Measurements from ENCODE around the gene MAST4. TPM values are rescaled to one million over a fixed set of nuclear protein-coding genes. Genes with fewer than 3 reads are reported as not detected.

MAST4 gene
- polyA plus RNA-seq, 2 donors: 18.3 to 22.2 TPM

GRCh38 chr5:66985417-66985816, 389.2 kb downstream of the MAST4 start:
- no peaks in the 10 kb centered on the region for H3K9me3 ChIP-seq (ENCODE audit: control insufficient read depth in 2 of 2, insufficient read depth in 1 of 2, low read depth in 1 of 2, low read length in 1 of 2)
- H3K27ac ChIP-seq (ENCODE audit: low read depth in 2 of 2, low read length in 1 of 2): no peak overlapping the region
- WGBS, 2 donors: 65 to 85% methylated on average over 3 of the region's 3 CpGs
- no peaks in the 10 kb centered on the region for H3K36me3 ChIP-seq (ENCODE audit: control insufficient read depth in 2 of 2, insufficient read depth in 2 of 2, low read length in 1 of 2)
- no peak overlapping the region for H3K4me3 ChIP-seq (ENCODE audit: low read depth in 1 of 2, low read length in 2 of 2)
- H3K27me3 ChIP-seq (ENCODE audit: control insufficient read depth in 1 of 2, insufficient read depth in 2 of 2, low read length in 2 of 2): no peaks in the 10 kb centered on the region
- peaks cover 0 to 2% of the 10 kb centered on the region in 2 donors for H3K4me1 ChIP-seq (ENCODE audit: control insufficient read depth in 2 of 2, insufficient read depth in 2 of 2, low read length in 1 of 2)

- H3K36me3 ChIP-seq (ENCODE audit: control insufficient read depth in 2 of 2, insufficient read depth in 2 of 2, low read length in 1 of 2): no peaks in the 10 kb centered on the region
- H3K4me3 ChIP-seq (ENCODE audit: low read depth in 1 of 2, low read length in 2 of 2): no peak overlapping the region
- H3K4me1 ChIP-seq (ENCODE audit: control insufficient read depth in 2 of 2, insufficient read depth in 2 of 2, low read length in 1 of 2): peaks cover 0 to 2% of the 10 kb centered on the region in 2 donors
- no peaks in the 10 kb centered on the region for H3K9me3 ChIP-seq (ENCODE audit: control insufficient read depth in 2 of 2, insufficient read depth in 1 of 2, low read depth in 1 of 2, low read length in 1 of 2)
- no peaks in the 10 kb centered on the region for H3K27me3 ChIP-seq (ENCODE audit: control insufficient read depth in 1 of 2, insufficient read depth in 2 of 2, low read length in 2 of 2)
- no peak overlapping the region for H3K27ac ChIP-seq (ENCODE audit: low read depth in 2 of 2, low read length in 1 of 2)
- WGBS, 2 donors: 91 to 93% methylated on average over 2 of the region's 2 CpGs
These were observed 389.8 kb downstream of the MAST4 start for GRCh38 chr5:66986009-66986408.

GRCh38 chr5:66986534-66986933, 390.3 kb downstream of the MAST4 start:
- H3K9me3 ChIP-seq (ENCODE audit: control insufficient read depth in 2 of 2, insufficient read depth in 1 of 2, low read depth in 1 of 2, low read length in 1 of 2): no peaks in the 10 kb centered on the region
- H3K4me1 ChIP-seq (ENCODE audit: control insufficient read depth in 2 of 2, insufficient read depth in 2 of 2, low read length in 1 of 2): peaks cover 0 to 2% of the 10 kb centered on the region in 2 donors
- H3K27ac ChIP-seq (ENCODE audit: low read depth in 2 of 2, low read length in 1 of 2): no peak overlapping the region
- WGBS, 2 donors: 75 to 79% methylated on average over 4 of the region's 4 CpGs
- no peaks in the 10 kb centered on the region for H3K27me3 ChIP-seq (ENCODE audit: control insufficient read depth in 1 of 2, insufficient read depth in 2 of 2, low read length in 2 of 2)
- H3K4me3 ChIP-seq (ENCODE audit: low read depth in 1 of 2, low read length in 2 of 2): no peak overlapping the region
- no peaks in the 10 kb centered on the region for H3K36me3 ChIP-seq (ENCODE audit: control insufficient read depth in 2 of 2, insufficient read depth in 2 of 2, low read length in 1 of 2)

GRCh38 chr5:66987126-66987525, 390.9 kb downstream of the MAST4 start:
- H3K4me1 ChIP-seq (ENCODE audit: control insufficient read depth in 2 of 2, insufficient read depth in 2 of 2, low read length in 1 of 2): peaks cover 0 to 2% of the 10 kb centered on the region in 2 donors
- H3K4me3 ChIP-seq (ENCODE audit: low read depth in 1 of 2, low read length in 2 of 2): no peak overlapping the region
- no peaks in the 10 kb centered on the region for H3K27me3 ChIP-seq (ENCODE audit: control insufficient read depth in 1 of 2, insufficient read depth in 2 of 2, low read length in 2 of 2)
- H3K9me3 ChIP-seq (ENCODE audit: control insufficient read depth in 2 of 2, insufficient read depth in 1 of 2, low read depth in 1 of 2, low read length in 1 of 2): no peaks in the 10 kb centered on the region
- H3K27ac ChIP-seq (ENCODE audit: low read depth in 2 of 2, low read length in 1 of 2): no peak overlapping the region
- no peaks in the 10 kb centered on the region for H3K36me3 ChIP-seq (ENCODE audit: control insufficient read depth in 2 of 2, insufficient read depth in 2 of 2, low read length in 1 of 2)
- 62 to 70% methylated on average over 2 of the region's 2 CpGs for WGBS, 2 donors

- H3K9me3 ChIP-seq (ENCODE audit: control insufficient read depth in 2 of 2, insufficient read depth in 1 of 2, low read depth in 1 of 2, low read length in 1 of 2): no peaks in the 10 kb centered on the region
- WGBS, 2 donors: 63 to 66% methylated on average over 3 of the region's 3 CpGs
- no peak overlapping the region for H3K27ac ChIP-seq (ENCODE audit: low read depth in 2 of 2, low read length in 1 of 2)
These were observed 391.3 kb downstream of the MAST4 start for GRCh38 chr5:66987540-66987939.

GRCh38 chr5:66987949-66988838, 392.0 kb downstream of the MAST4 start:
- Histone ChIP-seq H3K36me3 (ENCODE audit: control insufficient read depth in 2 of 2, insufficient read depth in 2 of 2, low read length in 1 of 2) (no peaks in the 10 kb centered on the region), H3K9me3 (ENCODE audit: control insufficient read depth in 2 of 2, insufficient read depth in 1 of 2, low read depth in 1 of 2, low read length in 1 of 2) (no peaks in the 10 kb centered on the region), H3K4me1 (ENCODE audit: control insufficient read depth in 2 of 2, insufficient read depth in 2 of 2, low read length in 1 of 2) (peaks cover 0 to 2% of the 10 kb centered on the region in 2 donors), H3K27me3 (ENCODE audit: control insufficient read depth in 1 of 2, insufficient read depth in 2 of 2, low read length in 2 of 2) (no peaks in the 10 kb centered on the region), H3K27ac (ENCODE audit: low read depth in 2 of 2, low read length in 1 of 2) (no peak overlapping the region), H3K4me3 (ENCODE audit: low read depth in 1 of 2, low read length in 2 of 2) (no peak overlapping the region)
- 52 to 55% methylated on average over 3 of the region's 3 CpGs for WGBS, 2 donors

More at GRCh38 chr5:66987540-66987939, 391.3 kb downstream of the MAST4 start:
- peaks cover 0 to 2% of the 10 kb centered on the region in 2 donors for H3K4me1 ChIP-seq (ENCODE audit: control insufficient read depth in 2 of 2, insufficient read depth in 2 of 2, low read length in 1 of 2)
- no peaks in the 10 kb centered on the region for H3K27me3 ChIP-seq (ENCODE audit: control insufficient read depth in 1 of 2, insufficient read depth in 2 of 2, low read length in 2 of 2)
- H3K36me3 ChIP-seq (ENCODE audit: control insufficient read depth in 2 of 2, insufficient read depth in 2 of 2, low read length in 1 of 2): no peaks in the 10 kb centered on the region
- no peak overlapping the region for H3K4me3 ChIP-seq (ENCODE audit: low read depth in 1 of 2, low read length in 2 of 2)

- 0 to 1% methylated on average over 1 of the region's 1 CpG for WGBS, 2 donors
- no peaks in the 10 kb centered on the region for H3K27me3 ChIP-seq (ENCODE audit: control insufficient read depth in 1 of 2, insufficient read depth in 2 of 2, low read length in 2 of 2)
- H3K9me3 ChIP-seq (ENCODE audit: control insufficient read depth in 2 of 2, insufficient read depth in 1 of 2, low read depth in 1 of 2, low read length in 1 of 2): no peaks in the 10 kb centered on the region
- peak overlapping the region; percentile 47 to 59 for H3K27ac ChIP-seq (ENCODE audit: low read depth in 2 of 2, low read length in 1 of 2)
- H3K4me3 ChIP-seq (ENCODE audit: low read depth in 1 of 2, low read length in 2 of 2): no peak overlapping the region
- H3K36me3 ChIP-seq (ENCODE audit: control insufficient read depth in 2 of 2, insufficient read depth in 2 of 2, low read length in 1 of 2): no peaks in the 10 kb centered on the region
- H3K4me1 ChIP-seq (ENCODE audit: control insufficient read depth in 2 of 2, insufficient read depth in 2 of 2, low read length in 1 of 2): peaks cover 0 to 2% of the 10 kb centered on the region in 2 donors
These were observed 393.1 kb downstream of the MAST4 start for GRCh38 chr5:66989286-66989685.

- Histone ChIP-seq H3K36me3 (ENCODE audit: control insufficient read depth in 2 of 2, insufficient read depth in 2 of 2, low read length in 1 of 2) (no peaks in the 10 kb centered on the region), H3K4me1 (ENCODE audit: control insufficient read depth in 2 of 2, insufficient read depth in 2 of 2, low read length in 1 of 2) (peaks cover 0 to 2% of the 10 kb centered on the region in 2 donors), H3K27me3 (ENCODE audit: control insufficient read depth in 1 of 2, insufficient read depth in 2 of 2, low read length in 2 of 2) (no peaks in the 10 kb centered on the region), H3K4me3 (ENCODE audit: low read depth in 1 of 2, low read length in 2 of 2) (no peak overlapping the region), H3K9me3 (ENCODE audit: control insufficient read depth in 2 of 2, insufficient read depth in 1 of 2, low read depth in 1 of 2, low read length in 1 of 2) (no peaks in the 10 kb centered on the region), H3K27ac (ENCODE audit: low read depth in 2 of 2, low read length in 1 of 2) (peak overlapping the region in 1 of 2 donors; percentile 30)
- 60 to 74% methylated on average over 2 of the region's 2 CpGs for WGBS, 2 donors
These were observed 393.6 kb downstream of the MAST4 start for GRCh38 chr5:66989781-66990180.

- no peaks in the 10 kb centered on the region for H3K27me3 ChIP-seq (ENCODE audit: control insufficient read depth in 1 of 2, insufficient read depth in 2 of 2, low read length in 2 of 2)
These were observed 395.6 kb downstream of the MAST4 start for GRCh38 chr5:66991746-66992145.

GRCh38 chr5:66992547-66992946, 396.4 kb downstream of the MAST4 start:
- no peaks in the 10 kb centered on the region for H3K9me3 ChIP-seq (ENCODE audit: control insufficient read depth in 2 of 2, insufficient read depth in 1 of 2, low read depth in 1 of 2, low read length in 1 of 2)
- WGBS, 2 donors: 56 to 70% methylated on average over 4 of the region's 4 CpGs
- H3K36me3 ChIP-seq (ENCODE audit: control insufficient read depth in 2 of 2, insufficient read depth in 2 of 2, low read length in 1 of 2): no peaks in the 10 kb centered on the region
- peaks cover 0 to 2% of the 10 kb centered on the region in 2 donors for H3K4me1 ChIP-seq (ENCODE audit: control insufficient read depth in 2 of 2, insufficient read depth in 2 of 2, low read length in 1 of 2)
- peak overlapping the region in 1 of 2 donors; percentile 74 for H3K27ac ChIP-seq (ENCODE audit: low read depth in 2 of 2, low read length in 1 of 2)
- no peaks in the 10 kb centered on the region for H3K27me3 ChIP-seq (ENCODE audit: control insufficient read depth in 1 of 2, insufficient read depth in 2 of 2, low read length in 2 of 2)
- H3K4me3 ChIP-seq (ENCODE audit: low read depth in 1 of 2, low read length in 2 of 2): no peak overlapping the region

More at GRCh38 chr5:66991746-66992145, 395.6 kb downstream of the MAST4 start:
- Histone ChIP-seq H3K4me1 (ENCODE audit: control insufficient read depth in 2 of 2, insufficient read depth in 2 of 2, low read length in 1 of 2) (peaks cover 0 to 2% of the 10 kb centered on the region in 2 donors), H3K4me3 (ENCODE audit: low read depth in 1 of 2, low read length in 2 of 2) (no peak overlapping the region), H3K36me3 (ENCODE audit: control insufficient read depth in 2 of 2, insufficient read depth in 2 of 2, low read length in 1 of 2) (no peaks in the 10 kb centered on the region), H3K9me3 (ENCODE audit: control insufficient read depth in 2 of 2, insufficient read depth in 1 of 2, low read depth in 1 of 2, low read length in 1 of 2) (no peaks in the 10 kb centered on the region), H3K27ac (ENCODE audit: low read depth in 2 of 2, low read length in 1 of 2) (no peak overlapping the region)
- 1 to 9% methylated on average over 2 of the region's 2 CpGs for WGBS, 2 donors

Measured in esophagus (tissue), 2 donors.